ENCODE measurements around the gene NDFIP2.

NDFIP2 gene

GRCh38 chr13:79503473-79504017 lies 22.6 kb downstream of the NDFIP2 start:
- no peak for TF ChIP-seq CTCF (IDR thresholded peaks at IDR 0.05; ENCODE audit: borderline replicate concordance, extremely low read depth, low read length, poor library complexity, severe bottlenecking)
- Histone ChIP-seq H3K27me3 (ENCODE audit: insufficient read depth, low read length, poor library complexity) (no peaks in the 10 kb centered on the region), H3K79me2 (ENCODE audit: insufficient read depth, low read length) (peaks cover 98% of the 10 kb centered on the region), H2AFZ (ENCODE audit: low read depth, low read length) (no peak overlapping the region), H3K4me2 (ENCODE audit: insufficient read depth, low read length) (peak overlapping the region; percentile 1; the same call in 1 of the 2 replicates), H3K4me1 (ENCODE audit: insufficient read depth, low read length) (peaks cover 85% of the 10 kb centered on the region), H3K4me3 (ENCODE audit: low read depth in 1 of 2, low read length in 2 of 2) (no peak overlapping the region), H3K9ac (ENCODE audit: low read depth, low read length) (no peak overlapping the region), H3K9me3 (ENCODE audit: insufficient read depth, low read length, severe bottlenecking) (no peaks in the 10 kb centered on the region), H4K20me1 (ENCODE audit: insufficient read depth, low read length) (peaks cover 16% of the 10 kb centered on the region; the same call in 1 of the 2 replicates), H3K36me3 (ENCODE audit: insufficient read depth, low read length) (0 out of 2 replicates have a peak, but pooled peaks cover 3% of the 10 kb centered on the region), H3K27ac (ENCODE audit: low read length) (0 out of 2 replicates have a peak overlapping the region, but pooled peaks have one; percentile 58)
- DNase-seq (no peak), ATAC-seq (ENCODE audit: insufficient read depth, low read depth) (peak; percentile 33)

DNA sequence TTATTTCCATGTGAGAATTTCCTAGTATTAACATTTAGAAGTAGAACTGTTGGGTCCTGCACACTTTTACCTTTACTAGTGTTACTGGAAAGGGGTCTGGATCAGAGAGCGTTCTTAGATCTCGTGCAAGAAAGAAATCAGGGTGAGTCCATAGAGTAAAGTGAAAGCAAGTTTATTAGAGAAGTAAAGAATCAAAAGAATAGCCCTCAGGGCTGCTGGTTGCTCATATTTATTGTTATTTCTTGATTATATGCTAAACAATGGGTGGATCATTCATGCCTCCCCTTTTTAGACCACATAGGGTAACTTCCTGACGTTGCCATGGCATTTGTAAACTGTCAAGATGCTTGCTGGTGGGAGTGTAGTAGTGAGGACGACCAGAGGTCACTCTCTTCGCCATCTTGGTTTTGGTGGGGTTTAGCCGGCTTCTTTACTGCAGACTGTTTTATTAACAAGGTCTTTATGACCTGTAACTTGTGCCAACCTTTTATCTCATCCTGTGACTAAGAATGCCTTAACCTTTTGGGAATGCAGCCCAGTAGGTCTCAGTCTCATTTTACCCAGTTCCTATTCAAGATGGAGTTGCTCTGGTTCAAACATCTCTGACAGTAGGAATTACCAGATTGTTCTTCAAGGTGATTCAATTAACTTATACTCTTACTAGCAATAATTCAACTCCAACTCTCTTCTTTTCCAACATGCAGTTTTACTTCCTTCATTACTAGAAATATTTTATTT lies 27.4 kb downstream of the NDFIP2 start:
- Histone ChIP-seq H3K4me1 (ENCODE audit: insufficient read depth, low read length) (peaks cover 88% of the 10 kb centered on the region), H3K79me2 (ENCODE audit: insufficient read depth, low read length) (peaks cover 98% of the 10 kb centered on the region), H3K4me3 (ENCODE audit: low read depth in 1 of 2, low read length in 2 of 2) (no peak overlapping the region), H3K27me3 (ENCODE audit: insufficient read depth, low read length, poor library complexity) (no peaks in the 10 kb centered on the region), H3K9me3 (ENCODE audit: insufficient read depth, low read length, severe bottlenecking) (no peaks in the 10 kb centered on the region), H3K36me3 (ENCODE audit: insufficient read depth, low read length) (0 out of 2 replicates have a peak, but pooled peaks cover 8% of the 10 kb centered on the region), H3K4me2 (ENCODE audit: insufficient read depth, low read length) (no peak overlapping the region), H4K20me1 (ENCODE audit: insufficient read depth, low read length) (peaks cover 7% of the 10 kb centered on the region; the same call in 1 of the 2 replicates), H3K27ac (ENCODE audit: low read length) (peak overlapping the region; percentile 35; the same call in 1 of the 2 replicates), H2AFZ (ENCODE audit: low read depth, low read length) (no peak overlapping the region), H3K9ac (ENCODE audit: low read depth, low read length) (no peak overlapping the region)
- no peak for ATAC-seq (ENCODE audit: insufficient read depth, low read depth)
- TF ChIP-seq EZH2 (IDR thresholded peaks at IDR 0.05; ENCODE audit: borderline replicate concordance, low read depth, low read length, severe bottlenecking) (no peak), CTCF (IDR thresholded peaks at IDR 0.05; ENCODE audit: borderline replicate concordance, extremely low read depth, low read length, poor library complexity, severe bottlenecking) (no peak)
- DNase-seq = no peak

DNA sequence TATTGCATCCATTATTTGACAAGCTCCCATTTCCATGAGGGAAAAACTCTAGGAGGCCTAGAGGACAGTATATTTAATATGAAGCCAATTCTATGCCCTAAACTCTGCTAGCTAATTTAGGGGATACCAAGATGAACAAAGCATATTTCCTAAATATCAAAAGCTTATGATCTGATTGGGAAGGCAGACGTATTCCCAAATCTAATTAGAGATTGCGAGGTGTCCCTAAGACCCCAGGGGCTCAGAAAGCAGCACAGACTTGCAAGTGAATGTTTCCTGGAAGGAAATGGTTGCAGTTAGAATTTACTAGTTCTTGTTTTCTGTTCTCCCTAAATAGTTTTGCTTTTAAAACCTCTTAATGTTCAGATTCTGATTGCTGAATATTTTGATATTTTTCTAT lies 30.7 kb downstream of the NDFIP2 start:
- TF ChIP-seq CTCF (IDR thresholded peaks at IDR 0.05; ENCODE audit: borderline replicate concordance, extremely low read depth, low read length, poor library complexity, severe bottlenecking) (no peak), EZH2 (IDR thresholded peaks at IDR 0.05; ENCODE audit: borderline replicate concordance, low read depth, low read length, severe bottlenecking) (no peak)
- no peaks in the 10 kb centered on the region for H3K9me3 ChIP-seq (ENCODE audit: insufficient read depth, low read length, severe bottlenecking)
- peak overlapping the region; percentile 58 for H3K27ac ChIP-seq (ENCODE audit: low read length)
- 0 out of 2 replicates have a peak overlapping the region, but pooled peaks have one; percentile 12 for H3K4me2 ChIP-seq (ENCODE audit: insufficient read depth, low read length)
- peaks cover 97% of the 10 kb centered on the region for H3K4me1 ChIP-seq (ENCODE audit: insufficient read depth, low read length)
- no peak for DNase-seq
- H3K4me3 ChIP-seq (ENCODE audit: low read depth in 1 of 2, low read length in 2 of 2) = no peak overlapping the region
- H3K79me2 ChIP-seq (ENCODE audit: insufficient read depth, low read length) = peaks cover 98% of the 10 kb centered on the region
- ATAC-seq (ENCODE audit: insufficient read depth, low read depth) = no peak
- H3K27me3 ChIP-seq (ENCODE audit: insufficient read depth, low read length, poor library complexity) = no peaks in the 10 kb centered on the region
- no peak overlapping the region for H2AFZ ChIP-seq (ENCODE audit: low read depth, low read length)
- 0 out of 2 replicates have a peak, but pooled peaks cover 8% of the 10 kb centered on the region for H3K36me3 ChIP-seq (ENCODE audit: insufficient read depth, low read length)
- 0 out of 2 replicates have a peak overlapping the region, but pooled peaks have one; percentile 12 for H3K9ac ChIP-seq (ENCODE audit: low read depth, low read length)
- 0 out of 2 replicates have a peak, but pooled peaks cover 2% of the 10 kb centered on the region for H4K20me1 ChIP-seq (ENCODE audit: insufficient read depth, low read length)
